Measurements from ENCODE around the gene SLC8A2.

SLC8A2 gene

GRCh38 chr19:47481460-47482052 lies 9.9 kb upstream of the SLC8A2 start:
- ChIA-PET CTCF (no interaction called here), POLR2A (no interaction called here)
- TF ChIP-seq L3MBTL2 (conservative IDR thresholded peaks at IDR 0.05) (no peak), ARNT (IDR thresholded peaks at IDR 0.05) (peak; percentile 7; the same call in 1 of the 2 replicates), ZNF384 (IDR thresholded peaks at IDR 0.05) (no peak)
- no peak for DNase-seq (ENCODE audit: extremely low spot score)

GRCh38 chr19:47480658-47481057 lies 9.0 kb upstream of the SLC8A2 start:
- TF ChIP-seq NFRKB (IDR thresholded peaks at IDR 0.05), result no peak
- TF ChIP-seq FOXA1 (IDR thresholded peaks at IDR 0.05), result no peak
- no peak for TF ChIP-seq ARNT (IDR thresholded peaks at IDR 0.05)
- no peak for TF ChIP-seq L3MBTL2 (conservative IDR thresholded peaks at IDR 0.05)
- no peak for TF ChIP-seq FOXM1 (IDR thresholded peaks at IDR 0.05; ENCODE audit: borderline replicate concordance)
- no peak for TF ChIP-seq ELF4 (IDR thresholded peaks at IDR 0.05)
- no peak for TF ChIP-seq TARDBP (IDR thresholded peaks at IDR 0.05)
- no peak for TF ChIP-seq CTBP1 (IDR thresholded peaks at IDR 0.05; ENCODE audit: borderline replicate concordance)
- no peak for TF ChIP-seq LEF1 (IDR thresholded peaks at IDR 0.05; ENCODE audit: borderline replicate concordance)
- TF ChIP-seq SP1 (IDR thresholded peaks at IDR 0.05), result no peak
- TF ChIP-seq ZNF384 (IDR thresholded peaks at IDR 0.05), result no peak
- ChIA-PET CTCF (no interaction called here), POLR2A (no interaction called here)
- DNase-seq (ENCODE audit: extremely low spot score), result no peak

GRCh38 chr19:47479701-47480503 lies 8.2 kb upstream of the SLC8A2 start:
- DNase-seq (ENCODE audit: extremely low spot score), result no peak
- ChIA-PET CTCF (no interaction called here), POLR2A (no interaction called here)
- no peak; the same call in 1 of the 2 replicates for TF ChIP-seq SP1 (IDR thresholded peaks at IDR 0.05)
- TF ChIP-seq ARNT (IDR thresholded peaks at IDR 0.05), result no peak
- TF ChIP-seq NFRKB (IDR thresholded peaks at IDR 0.05), result no peak
- TF ChIP-seq ELF4 (IDR thresholded peaks at IDR 0.05), result no peak
- TF ChIP-seq FOXA1 (IDR thresholded peaks at IDR 0.05), result no peak
- TF ChIP-seq FOXM1 (IDR thresholded peaks at IDR 0.05; ENCODE audit: borderline replicate concordance), result no peak
- no peak for TF ChIP-seq ZNF384 (IDR thresholded peaks at IDR 0.05)
- TF ChIP-seq TARDBP (IDR thresholded peaks at IDR 0.05), result no peak
- no peak for TF ChIP-seq LEF1 (IDR thresholded peaks at IDR 0.05; ENCODE audit: borderline replicate concordance)
- no peak for TF ChIP-seq FOXK2 (IDR thresholded peaks at IDR 0.05)
- TF ChIP-seq SUZ12 (IDR thresholded peaks at IDR 0.05), result no peak
- no peak for TF ChIP-seq CTBP1 (IDR thresholded peaks at IDR 0.05; ENCODE audit: borderline replicate concordance)

- ChIA-PET POLR2A (no interaction called here), CTCF (no interaction called here)
- no peak for DNase-seq (ENCODE audit: extremely low spot score)
- no peak for TF ChIP-seq ZNF384 (IDR thresholded peaks at IDR 0.05)
- no peak for TF ChIP-seq LEF1 (IDR thresholded peaks at IDR 0.05; ENCODE audit: borderline replicate concordance)
- TF ChIP-seq ELF4 (IDR thresholded peaks at IDR 0.05), result no peak
- no peak for TF ChIP-seq PKNOX1 (IDR thresholded peaks at IDR 0.05)
- TF ChIP-seq TARDBP (IDR thresholded peaks at IDR 0.05), result no peak
- no peak for TF ChIP-seq FOXA1 (IDR thresholded peaks at IDR 0.05)
- no peak for TF ChIP-seq ARNT (IDR thresholded peaks at IDR 0.05)
Measured at GRCh38 chr19:47476438-47476972, 4.8 kb upstream of the SLC8A2 start.

DNA sequence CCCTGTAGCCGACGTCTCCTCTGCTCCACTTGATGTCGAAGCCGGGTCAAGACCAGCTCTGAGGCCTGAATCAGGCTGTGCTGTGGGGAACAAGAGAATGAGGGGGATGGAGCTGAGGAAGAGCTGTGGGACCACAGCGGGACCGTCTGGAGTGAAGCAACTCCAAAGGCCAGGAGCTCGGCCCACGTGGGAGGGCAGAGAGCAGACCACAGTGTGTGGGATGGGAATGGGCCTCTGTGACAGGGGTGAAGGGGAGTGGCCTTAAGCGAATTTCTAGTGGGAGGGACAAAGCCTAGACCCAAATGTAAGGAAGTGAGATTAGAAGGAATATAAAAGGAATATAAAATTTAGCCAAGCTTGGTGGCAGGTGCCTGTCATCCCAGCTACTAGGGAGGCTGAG lies 3.8 kb upstream of the SLC8A2 start:
- CTCF ChIA-PET, result no interaction called here
- no peak for DNase-seq (ENCODE audit: extremely low spot score)
- no peak for TF ChIP-seq ELF4 (IDR thresholded peaks at IDR 0.05)
- TF ChIP-seq FOXK2 (IDR thresholded peaks at IDR 0.05), result no peak
- no peak for TF ChIP-seq FOXM1 (IDR thresholded peaks at IDR 0.05; ENCODE audit: borderline replicate concordance)
- no peak for TF ChIP-seq FOXA1 (IDR thresholded peaks at IDR 0.05)
- TF ChIP-seq PKNOX1 (IDR thresholded peaks at IDR 0.05), result no peak
- no peak for TF ChIP-seq LEF1 (IDR thresholded peaks at IDR 0.05; ENCODE audit: borderline replicate concordance)
- TF ChIP-seq L3MBTL2 (conservative IDR thresholded peaks at IDR 0.05), result no peak
- no peak for TF ChIP-seq SUZ12 (IDR thresholded peaks at IDR 0.05)
- TF ChIP-seq ZNF384 (IDR thresholded peaks at IDR 0.05), result no peak
- TF ChIP-seq ARNT (IDR thresholded peaks at IDR 0.05), result no peak
- TF ChIP-seq BHLHE40 (IDR thresholded peaks at IDR 0.05; ENCODE audit: borderline replicate concordance), result no peak
- no peak for TF ChIP-seq SP1 (IDR thresholded peaks at IDR 0.05)
- TF ChIP-seq HDGF (IDR thresholded peaks at IDR 0.05; ENCODE audit: borderline replicate concordance), result no peak
- no peak for TF ChIP-seq CTBP1 (IDR thresholded peaks at IDR 0.05; ENCODE audit: borderline replicate concordance)
- POLR2A ChIA-PET, result interaction anchor here (0.6 to 1.1 kb wide), 2 partner anchors 9 to 74 kb away, joined by 3 read pairs; partner anchors contain the start of gene KPTN

DNA sequence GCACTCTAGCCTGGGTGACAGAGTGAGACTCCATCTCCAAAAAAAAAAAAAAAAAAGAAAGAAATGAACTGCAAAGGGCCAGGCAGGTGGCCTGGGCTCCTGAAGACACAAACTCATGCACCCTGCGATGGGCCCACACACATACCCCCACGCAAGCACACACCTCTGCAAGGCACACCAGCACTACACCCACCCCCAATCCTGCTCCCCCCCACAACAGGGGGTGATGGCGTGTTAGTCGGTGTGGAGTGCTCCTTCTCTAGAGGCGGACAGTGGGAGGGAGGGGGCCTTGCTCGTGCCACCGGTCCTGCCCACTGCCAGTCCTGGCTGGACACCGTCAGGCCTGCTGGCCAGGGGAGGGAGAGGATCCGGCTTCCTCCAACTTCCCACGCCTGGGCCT lies 1.6 kb upstream of the SLC8A2 start:
- POLR2A ChIA-PET, result interaction anchor here (1.3 kb wide), 1 partner anchor 10 kb away, joined by 4 read pairs; the partner anchor contains the start of gene KPTN
- no peak for DNase-seq (ENCODE audit: extremely low spot score)
- no peak for TF ChIP-seq ARNT (IDR thresholded peaks at IDR 0.05)
- no peak for TF ChIP-seq FOXM1 (IDR thresholded peaks at IDR 0.05; ENCODE audit: borderline replicate concordance)
- no peak for TF ChIP-seq ZNF384 (IDR thresholded peaks at IDR 0.05)
- no peak for TF ChIP-seq HDGF (IDR thresholded peaks at IDR 0.05; ENCODE audit: borderline replicate concordance)
- no peak for TF ChIP-seq SUZ12 (IDR thresholded peaks at IDR 0.05)
- no peak for TF ChIP-seq LEF1 (IDR thresholded peaks at IDR 0.05; ENCODE audit: borderline replicate concordance)
- no peak for TF ChIP-seq NFRKB (IDR thresholded peaks at IDR 0.05)
- TF ChIP-seq BHLHE40 (IDR thresholded peaks at IDR 0.05; ENCODE audit: borderline replicate concordance), result no peak
- no peak for TF ChIP-seq ELF4 (IDR thresholded peaks at IDR 0.05)
- no peak for TF ChIP-seq SP1 (IDR thresholded peaks at IDR 0.05)
- TF ChIP-seq PKNOX1 (IDR thresholded peaks at IDR 0.05), result no peak
- no peak for TF ChIP-seq FOXA1 (IDR thresholded peaks at IDR 0.05)
- no peak for TF ChIP-seq CTBP1 (IDR thresholded peaks at IDR 0.05; ENCODE audit: borderline replicate concordance)
- TF ChIP-seq L3MBTL2 (conservative IDR thresholded peaks at IDR 0.05), result no peak
- no peak for TF ChIP-seq TARDBP (IDR thresholded peaks at IDR 0.05)
- no peak for TF ChIP-seq FOXK2 (IDR thresholded peaks at IDR 0.05)
- CTCF ChIA-PET, result no interaction called here

All from HEK293T (cell line).